Measurements from ENCODE around the gene TBC1D22B.

Gene TBC1D22B

DNA sequence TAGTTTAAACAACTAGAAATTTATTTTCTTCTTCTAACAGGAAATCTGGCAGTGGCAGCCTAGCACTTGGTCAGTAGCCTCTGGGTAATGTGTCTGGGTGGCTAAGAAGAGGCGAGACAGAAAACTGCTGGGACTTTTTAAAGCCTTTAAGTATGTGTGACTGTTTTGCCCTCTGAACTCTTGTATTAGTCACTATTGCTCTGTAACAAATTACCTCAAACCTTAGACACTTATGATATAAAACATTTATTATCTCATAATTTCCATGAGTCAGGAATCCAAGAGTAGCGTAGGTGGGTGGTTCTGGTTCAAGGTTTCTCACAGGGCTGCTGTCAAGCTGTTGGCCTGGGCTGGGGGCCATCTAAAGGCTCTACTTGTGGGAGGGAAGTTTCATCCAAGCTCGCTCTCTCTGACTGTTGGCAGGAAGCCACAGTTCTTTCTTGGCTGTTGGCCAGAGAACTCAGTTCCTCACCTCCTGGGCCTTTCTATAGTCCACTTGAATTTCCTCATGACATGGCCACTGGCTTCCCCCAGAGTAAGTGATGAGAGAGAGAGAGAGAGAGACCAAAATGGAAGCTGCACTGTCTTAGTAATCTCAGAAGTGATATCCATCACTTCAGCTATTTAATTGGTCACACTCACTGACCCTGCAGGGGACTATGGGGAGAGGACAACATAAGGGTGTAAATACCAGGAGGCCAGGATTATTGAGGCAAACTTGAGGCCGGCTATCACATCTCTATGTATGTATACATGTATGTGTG is 17.4 kb upstream of the TBC1D22B start:
- TF ChIP-seq, protein P1, sequence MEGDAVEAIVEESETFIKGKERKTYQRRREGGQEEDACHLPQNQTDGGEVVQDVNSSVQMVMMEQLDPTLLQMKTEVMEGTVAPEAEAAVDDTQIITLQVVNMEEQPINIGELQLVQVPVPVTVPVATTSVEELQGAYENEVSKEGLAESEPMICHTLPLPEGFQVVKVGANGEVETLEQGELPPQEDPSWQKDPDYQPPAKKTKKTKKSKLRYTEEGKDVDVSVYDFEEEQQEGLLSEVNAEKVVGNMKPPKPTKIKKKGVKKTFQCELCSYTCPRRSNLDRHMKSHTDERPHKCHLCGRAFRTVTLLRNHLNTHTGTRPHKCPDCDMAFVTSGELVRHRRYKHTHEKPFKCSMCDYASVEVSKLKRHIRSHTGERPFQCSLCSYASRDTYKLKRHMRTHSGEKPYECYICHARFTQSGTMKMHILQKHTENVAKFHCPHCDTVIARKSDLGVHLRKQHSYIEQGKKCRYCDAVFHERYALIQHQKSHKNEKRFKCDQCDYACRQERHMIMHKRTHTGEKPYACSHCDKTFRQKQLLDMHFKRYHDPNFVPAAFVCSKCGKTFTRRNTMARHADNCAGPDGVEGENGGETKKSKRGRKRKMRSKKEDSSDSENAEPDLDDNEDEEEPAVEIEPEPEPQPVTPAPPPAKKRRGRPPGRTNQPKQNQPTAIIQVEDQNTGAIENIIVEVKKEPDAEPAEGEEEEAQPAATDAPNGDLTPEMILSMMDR (IDR thresholded peaks at IDR 0.05) = no peak
- H3K4me3 ChIP-seq = no peak overlapping the region
- H3K27ac ChIP-seq = peak overlapping the region; percentile 78 to 85
- DNase-seq (ENCODE audit: low spot score) = peak; percentile 96

GRCh38 chr6:37241131-37241530 is 16.4 kb upstream of the TBC1D22B start:
- Histone ChIP-seq H3K4me3 (no peak overlapping the region), H3K27ac (peak overlapping the region; percentile 61 to 85)
- no peak for DNase-seq (ENCODE audit: low spot score)
- TF ChIP-seq, protein P1 (IDR thresholded peaks at IDR 0.05) = no peak

DNA sequence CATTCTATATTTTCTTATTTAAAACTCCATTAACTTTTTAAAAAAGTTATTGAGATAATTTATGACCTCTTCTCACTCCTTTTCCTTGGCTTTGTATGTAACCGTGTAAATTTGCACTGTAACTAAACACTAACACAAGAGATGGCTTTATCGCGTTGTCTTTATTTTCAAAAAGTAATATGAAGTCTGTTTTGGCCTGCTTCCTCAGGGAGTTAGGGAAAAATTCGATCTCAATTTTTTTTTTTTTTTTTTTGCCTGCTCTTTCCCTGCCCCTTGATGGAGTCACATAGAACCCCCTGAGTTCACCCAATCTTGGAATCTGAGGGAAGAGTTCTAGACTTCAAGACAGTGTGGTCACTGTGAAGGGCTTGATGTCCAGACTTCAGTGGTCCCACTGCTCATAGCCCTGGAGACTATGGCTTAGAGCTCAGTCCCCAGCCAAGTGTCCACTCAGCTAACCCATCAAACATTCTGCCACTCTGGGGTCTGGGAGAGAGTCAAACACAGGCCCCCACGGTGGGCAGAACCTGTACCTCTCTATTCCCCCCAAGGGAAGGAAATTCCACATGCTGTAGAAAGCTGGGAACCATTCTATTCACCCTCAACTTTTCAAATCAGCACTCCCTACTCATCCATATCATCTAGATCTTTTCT is 15.7 kb upstream of the TBC1D22B start:
- TF ChIP-seq, protein P1 (IDR thresholded peaks at IDR 0.05) = no peak
- Histone ChIP-seq H3K4me3 (no peak overlapping the region), H3K27ac (peak overlapping the region; percentile 85 to 95)
- no peak for DNase-seq (ENCODE audit: low spot score)

DNA sequence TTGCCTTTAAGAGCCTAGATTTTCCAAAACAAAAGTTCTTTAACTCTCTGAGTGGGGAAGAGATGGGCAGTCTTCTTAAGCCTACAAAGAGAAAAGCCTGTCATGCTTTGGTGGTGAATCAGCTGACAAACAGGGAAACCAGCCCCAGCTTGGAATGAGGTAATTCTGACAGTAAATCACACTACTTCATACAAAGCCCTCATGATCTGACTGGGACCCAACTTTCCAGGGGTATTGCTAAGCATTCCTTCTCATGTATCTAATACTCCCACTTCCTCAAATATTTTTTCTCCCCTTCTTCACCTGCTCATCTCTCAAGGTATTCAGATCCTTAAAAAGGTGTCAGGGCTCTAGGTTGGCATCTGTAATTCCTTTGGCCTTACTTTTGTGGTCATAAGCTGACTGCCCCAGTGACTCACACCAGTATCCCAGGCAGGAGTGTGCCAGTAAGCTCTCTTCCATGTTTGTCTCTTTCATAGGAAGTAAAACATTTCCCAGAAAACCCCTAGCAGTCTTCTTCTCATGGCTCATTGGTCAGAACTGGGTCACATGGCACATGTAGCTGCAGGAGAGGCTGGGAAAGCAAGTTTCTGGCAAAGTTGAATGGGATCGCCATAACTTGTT is 15.0 kb upstream of the TBC1D22B start:
- DNase-seq (ENCODE audit: low spot score) = no peak
- TF ChIP-seq, protein P1 (IDR thresholded peaks at IDR 0.05) = no peak
- peak overlapping the region; percentile 85 to 95 for H3K27ac ChIP-seq
- no peak overlapping the region for H3K4me3 ChIP-seq

DNA sequence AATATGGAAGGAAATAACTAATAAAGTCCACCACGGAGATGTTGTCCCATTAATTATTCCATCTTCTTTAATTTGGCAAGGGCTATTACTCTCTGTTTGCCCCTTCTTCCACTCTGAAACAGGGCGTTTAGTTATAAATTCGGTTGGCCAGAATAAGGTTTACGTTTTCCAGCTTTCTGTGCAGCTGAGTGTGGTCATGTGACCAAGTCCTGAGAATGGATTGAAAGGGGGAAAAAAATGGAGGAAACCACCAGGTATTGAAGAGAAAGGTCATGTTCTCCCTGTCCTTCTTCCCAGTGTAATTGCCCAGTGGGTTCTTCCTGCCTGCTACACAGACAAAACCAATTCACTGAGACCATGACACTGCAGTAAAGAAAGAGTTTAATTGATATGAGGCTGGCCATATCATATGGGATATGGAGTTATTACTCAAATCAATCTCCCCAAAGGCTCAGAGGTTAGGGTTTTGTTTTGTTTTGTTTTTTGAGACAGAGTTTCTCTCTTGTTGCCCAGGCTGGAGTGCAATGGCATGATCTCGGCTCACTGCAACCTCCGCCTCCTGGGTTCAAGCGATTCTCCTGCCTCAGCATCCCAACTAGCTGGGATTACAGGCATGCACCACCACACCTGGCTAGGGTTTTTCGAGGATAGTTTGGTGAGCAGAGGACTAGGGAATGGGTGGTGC is 14.3 kb upstream of the TBC1D22B start:
- TF ChIP-seq, protein P1 (IDR thresholded peaks at IDR 0.05) = no peak
- Histone ChIP-seq H3K4me3 (no peak overlapping the region), H3K27ac (peak overlapping the region; percentile 85 to 95)
- DNase-seq (ENCODE audit: low spot score) = no peak

DNA sequence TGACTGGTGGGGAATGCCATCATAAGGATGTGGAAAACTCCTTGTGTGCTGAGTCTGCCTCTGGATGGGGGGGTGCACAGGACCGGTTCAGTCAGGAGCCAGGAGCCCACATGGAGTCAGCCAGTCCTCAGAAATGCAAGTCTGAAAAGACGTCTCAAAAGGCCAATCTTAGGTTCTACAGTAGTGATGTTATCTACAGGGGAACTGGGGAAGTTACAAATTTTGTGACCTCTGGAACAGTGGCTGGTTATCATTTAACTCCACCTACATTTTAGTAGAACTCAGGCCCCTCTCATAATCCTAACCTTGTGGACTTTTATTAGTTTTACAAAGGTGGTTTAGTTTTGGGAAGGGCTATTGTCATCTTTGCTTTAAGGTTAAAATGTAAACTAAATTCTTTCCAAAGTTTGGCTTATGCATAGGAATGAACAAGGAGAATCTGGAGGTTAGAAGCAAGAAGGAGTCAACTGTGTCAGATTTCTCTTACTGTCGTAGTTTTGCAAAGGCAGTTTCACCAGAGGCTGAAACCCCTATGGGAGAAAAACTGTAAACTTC is 13.7 kb upstream of the TBC1D22B start:
- H3K4me3 ChIP-seq = no peak overlapping the region
- no peak for DNase-seq (ENCODE audit: low spot score)
- peak overlapping the region; percentile 85 to 95 for H3K27ac ChIP-seq
- TF ChIP-seq, protein P1 (IDR thresholded peaks at IDR 0.05) = no peak
